Ovary (tissue), 9 donors: ENCODE measurements around the gene TBC1D5. TPM values are rescaled to one million over a fixed set of nuclear protein-coding genes. Genes with fewer than 3 reads are reported as not detected.

Experiments
- DNase-seq, 5 donors: peaks; one replicate each; pipeline ENCODE4 v3.0.0-alpha.2; 2019 to 2020
- H3K27ac ChIP-seq, 2 donors: fragments of 200-600 bp; one replicate each; pipeline versions ENCODE4 v1.5.1 to v1.8.0; 2019 to 2022
- H3K27me3 ChIP-seq: fragments of 200-600 bp; one replicate; pipeline ENCODE4 v1.8.0; 2022
- H3K36me3 ChIP-seq: fragments of 200-600 bp; sonication (generic); one replicate; pipeline ENCODE4 v1.5.1; 2019
- H3K4me1 ChIP-seq: one replicate; pipeline ENCODE4 v1.8.1; 2013; ENCODE audit warnings: mild to moderate bottlenecking, moderate library complexity; ENCODE audit not compliant: insufficient read depth
- H3K4me3 ChIP-seq: fragments of 200-600 bp; sonication (generic); one replicate; pipeline ENCODE4 v1.5.1; 2017
- H3K9me3 ChIP-seq, 2 donors: fragments of 200-600 bp in 1 of 2; sonication (generic) in 1 of 2; one replicate each; pipeline versions ENCODE4 v1.5.1 to v1.8.1; 2013 to 2019; ENCODE audit warnings: mild to moderate bottlenecking in 1 of 2, moderate library complexity in 1 of 2
- CTCF ChIP-seq, 3 donors: fragments of 450-650 bp in 2 of 3; fragments of 200-600 bp in 1 of 3; IDR thresholded peaks; one replicate each; pipeline versions ENCODE4 v1.5.1 to v1.8.0; 2016 to 2022; ENCODE audit warnings: antibody characterized with exemption in 3 of 3, mild to moderate bottlenecking in 1 of 3
- EP300 ChIP-seq: sonication (generic); formaldehyde crosslinking; IDR thresholded peaks from one replicate; pipeline ENCODE4 v1.6.1; 2017; ENCODE audit warnings: antibody characterized with exemption
- POLR2A ChIP-seq: fragments of 450-650 bp; IDR thresholded peaks from one replicate; pipeline ENCODE4 v1.6.1; 2017; ENCODE audit warnings: antibody characterized with exemption, mild to moderate bottlenecking, moderate library complexity
- WGBS, 3 donors: extraction: QIAGEN DNeasy Blood & Tissue Kit in 1 of 3; methylation state at CpG; one replicate each; pipeline versions ENCODE4 v1.1.5 to v1.1.7; 2013 to 2017; 5-methylcytosine and 5-hydroxymethylcytosine counted together
- intact Hi-C, 4 donors: fragments of 100-400 bp; cut with DNase I; formaldehyde crosslinking; loops; one replicate each; pipeline versions ENCODE4 v1.11.0 to v1.15.1; 2022 to 2023
- polyA plus RNA-seq, 2 donors: library from polyadenylated mRNA; stranded (reverse); fragments of 200-250 nt in 1 of 2; fragments of 350-450 nt in 1 of 2; fragmentation: Illumina TruSeq in 1 of 2; extraction: RNeasy Lipid Tissue Mini Kit (QIAGEN cat#74804) in 1 of 2; gene quantifications; one replicate each; pipeline ENCODE4 v1.2.3, GENCODE V29; 2013 to 2014
- total RNA-seq, 7 donors: library from RNA; depleted of rRNA in 2 of 7; stranded (reverse); fragments of >200 nt in 2 of 7; fragmentation: NEBNext Ultra II Directional in 3 of 7; extraction: Animal tissue kit (Norgen Biotek cat#: 25700) in 3 of 7; gene quantifications; one replicate each; pipeline versions ENCODE4 v1.1.0 to v1.2.4, GENCODE V29; 2016 to 2023
- donor health status: DM: no; HTN: no; CAD: no; lungs with moderate emphysema.
- donor health status: DM: no; HTN: no; CAD: no.
- donor health status: Bipolar disorder and iron deficiency.
- donor health status: DM: yes; HTN: yes; CAD: no.
- donor health status: DM: no; HTN: no; CAD: no.
- donor health status: DM: yes; HTN: yes; CAD: no.

The TBC1D5 gene
- total and polyA plus RNA-seq, 9 donors = 20.7 to 73.5 (median 61.0) TPM

DNA sequence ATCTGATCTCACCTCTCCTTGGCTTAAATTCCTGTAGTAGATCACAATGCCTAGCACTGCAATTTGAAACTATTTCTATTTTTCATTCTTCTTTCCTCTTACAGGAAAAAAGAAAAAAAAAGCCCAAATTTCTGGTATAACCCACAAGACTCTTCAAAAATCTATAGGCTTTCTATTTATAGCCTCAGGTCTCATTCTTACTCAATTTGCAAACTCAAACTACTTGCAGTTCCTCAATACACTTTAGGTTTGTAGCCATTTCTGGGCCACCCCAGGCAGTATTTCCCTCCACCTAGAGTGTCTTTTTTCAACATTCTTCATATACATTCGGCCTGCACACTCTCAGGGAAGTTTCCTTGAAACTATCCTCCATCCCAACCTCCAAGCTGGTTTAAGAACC lies 169.0 kb downstream of the TBC1D5 start:
- no peak overlapping the region for H3K27ac ChIP-seq
- H3K4me1 ChIP-seq = no peaks in the 10 kb centered on the region
- H3K9me3 ChIP-seq = no peaks in the 10 kb centered on the region
- no peaks in the 10 kb centered on the region for H3K36me3 ChIP-seq
- H3K4me3 ChIP-seq = no peak overlapping the region
- no peak for DNase-seq
- intact Hi-C loops = no loop called here
- no peak for TF ChIP-seq EP300
- TF ChIP-seq CTCF (IDR thresholded peaks at IDR 0.05) = no peak
- TF ChIP-seq POLR2A = no peak
- whole genome bisulfite sequencing, 3 donors = 98 to 100% (median 98%) methylated on average over 1 of the region's 1 CpG
- no peaks in the 10 kb centered on the region for H3K27me3 ChIP-seq

DNA sequence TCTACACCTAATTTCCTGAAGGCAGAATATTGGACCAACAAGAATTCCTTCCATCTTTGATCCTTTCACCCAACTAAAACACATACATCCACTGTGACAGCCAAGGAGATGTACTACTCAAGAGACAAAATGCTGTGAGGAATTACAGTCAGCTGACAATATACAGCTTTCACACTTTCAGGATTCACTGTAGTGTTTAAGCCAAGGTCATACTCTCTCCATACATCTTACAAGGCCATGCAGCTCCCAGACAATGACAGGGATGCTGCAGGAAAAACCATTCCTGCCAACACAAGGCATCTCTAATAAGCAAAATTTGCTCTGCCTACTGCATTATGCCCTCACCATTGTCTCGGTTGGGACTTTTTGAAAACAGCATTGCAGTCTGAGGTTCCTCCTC lies 170.7 kb downstream of the TBC1D5 start:
- 92 to 95% (median 93%) methylated on average over 1 of the region's 1 CpG for WGBS, 3 donors
- no peak overlapping the region for H3K4me3 ChIP-seq

DNA sequence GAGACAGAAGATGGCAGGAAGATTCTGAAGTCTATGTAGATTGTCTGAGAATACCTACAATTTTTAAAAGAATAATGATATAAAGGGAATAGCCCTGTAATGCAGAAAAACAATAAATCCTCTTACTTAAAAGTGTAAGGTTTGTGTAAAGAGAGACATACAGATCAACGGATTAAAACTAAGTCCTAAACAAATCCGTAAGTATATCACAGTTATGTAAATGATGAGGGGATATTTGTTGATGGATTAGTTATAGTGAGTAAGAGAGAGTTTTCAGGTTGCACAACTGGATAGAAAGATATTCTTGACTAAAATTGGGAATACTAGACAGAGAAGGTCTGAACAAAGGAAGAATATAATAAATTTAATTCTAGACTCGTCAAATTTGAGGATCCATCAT lies 179.6 kb downstream of the TBC1D5 start:
- no peaks in the 10 kb centered on the region for H3K4me1 ChIP-seq
- H3K36me3 ChIP-seq = no peaks in the 10 kb centered on the region
- H3K9me3 ChIP-seq = no peaks in the 10 kb centered on the region
- WGBS, 3 donors = 92 to 98% (median 96%) methylated on average over 3 of the region's 3 CpGs
- H3K4me3 ChIP-seq = no peak overlapping the region
- no peak for TF ChIP-seq POLR2A
- no peak overlapping the region for H3K27ac ChIP-seq
- H3K27me3 ChIP-seq = no peaks in the 10 kb centered on the region
- intact Hi-C loops = no loop called here
- no peak for DNase-seq

More for the DNA sequence above, 170.7 kb downstream of the TBC1D5 start:
- Histone ChIP-seq H3K9me3 (no peaks in the 10 kb centered on the region), H3K27me3 (no peaks in the 10 kb centered on the region), H3K4me1 (no peaks in the 10 kb centered on the region), H3K36me3 (no peaks in the 10 kb centered on the region), H3K27ac (no peak overlapping the region)
- TF ChIP-seq EP300 = no peak
- no peak for TF ChIP-seq CTCF (IDR thresholded peaks at IDR 0.05)
- no peak for TF ChIP-seq POLR2A
- no peak for DNase-seq
- intact Hi-C loops = no loop called here

DNA sequence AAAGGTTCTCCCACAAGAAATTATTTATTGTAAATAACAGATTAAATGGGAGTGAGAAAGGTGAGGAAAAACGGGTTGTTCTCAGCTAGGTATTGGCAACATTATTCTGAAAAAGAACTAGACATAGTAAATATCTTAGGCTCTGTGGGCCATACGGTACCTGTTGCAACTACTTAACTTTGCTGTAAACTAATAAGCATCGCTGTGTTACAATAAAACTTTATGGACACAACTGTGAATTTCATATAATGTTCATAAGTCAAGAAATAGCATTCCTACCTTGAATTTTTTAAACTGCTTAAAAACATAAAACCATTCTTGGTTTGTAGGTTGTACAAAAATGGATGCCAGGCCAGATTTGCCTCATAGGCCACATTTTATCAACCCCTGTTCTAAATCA lies 183.9 kb downstream of the TBC1D5 start:
- Histone ChIP-seq H3K27ac (no peak overlapping the region), H3K4me3 (no peak overlapping the region), H3K27me3 (no peaks in the 10 kb centered on the region), H3K36me3 (no peaks in the 10 kb centered on the region), H3K9me3 (no peaks in the 10 kb centered on the region), H3K4me1 (no peaks in the 10 kb centered on the region)
- TF ChIP-seq EP300 (no peak), CTCF (IDR thresholded peaks at IDR 0.05) (no peak), POLR2A (no peak)
- no peak for DNase-seq
- intact Hi-C loops = no loop called here
- WGBS, 3 donors = 94 to 98% (median 96%) methylated on average over 3 of the region's 3 CpGs

- TF ChIP-seq EP300 = no peak
- TF ChIP-seq CTCF (IDR thresholded peaks at IDR 0.05) = no peak
- no peak for TF ChIP-seq POLR2A
- intact Hi-C loops = no loop called here
- no peak overlapping the region for H3K27ac ChIP-seq
- H3K9me3 ChIP-seq = no peaks in the 10 kb centered on the region
- H3K36me3 ChIP-seq = no peaks in the 10 kb centered on the region
- H3K4me3 ChIP-seq = no peak overlapping the region
- no peaks in the 10 kb centered on the region for H3K27me3 ChIP-seq
- H3K4me1 ChIP-seq = no peaks in the 10 kb centered on the region
- DNase-seq = no peak
- WGBS, 3 donors = 89 to 95% (median 95%) methylated on average over 1 of the region's 1 CpG
These were observed 184.5 kb downstream of the TBC1D5 start for GRCh38 chr3:17557749-17558463.
